AG09309 (cell line): ENCODE data around the gene TRIM44.

Experiments
- DNase-seq: peaks from one replicate; pipeline ENCODE4 v3.0.0-alpha.2; 2010; ENCODE audit warnings: low read depth
- H3K4me3 ChIP-seq: 2 replicates; pipeline ENCODE4 v1.5.1; 2011; ENCODE audit warnings: mild to moderate bottlenecking, low read depth, low read length, moderate library complexity; ENCODE audit not compliant: control insufficient read depth
- CTCF ChIP-seq: IDR thresholded peaks from 2 replicates; pipeline ENCODE4 v1.5.1; 2011; ENCODE audit warnings: mild to moderate bottlenecking, low read depth, low read length, inconsistent platforms; ENCODE audit not compliant: insufficient read depth, control insufficient read depth; ENCODE audit errors: missing control alignments

TRIM44 gene

GRCh38 chr11:35735411-35735810 lies 72.8 kb downstream of the TRIM44 start:
- H3K4me3 ChIP-seq: no peak overlapping the region
- no peak for TF ChIP-seq CTCF
- no peak for DNase-seq

GRCh38 chr11:35735903-35736302 lies 73.3 kb downstream of the TRIM44 start:
- H3K4me3 ChIP-seq: no peak overlapping the region
- TF ChIP-seq CTCF: no peak
- DNase-seq: no peak

- H3K4me3 ChIP-seq: no peak overlapping the region
- DNase-seq: no peak
- no peak for TF ChIP-seq CTCF
Observed at GRCh38 chr11:35736952-35737351, 74.4 kb downstream of the TRIM44 start.

GRCh38 chr11:35740061-35740799 lies 77.7 kb downstream of the TRIM44 start:
- TF ChIP-seq CTCF: no peak
- H3K4me3 ChIP-seq: no peak overlapping the region
- no peak for DNase-seq

GRCh38 chr11:35742707-35743454 lies 80.3 kb downstream of the TRIM44 start:
- no peak overlapping the region for H3K4me3 ChIP-seq
- no peak for TF ChIP-seq CTCF
- DNase-seq: no peak

GRCh38 chr11:35746356-35747153 lies 84.0 kb downstream of the TRIM44 start:
- peak; percentile 21 for DNase-seq
- H3K4me3 ChIP-seq: no peak overlapping the region
- no peak for TF ChIP-seq CTCF
